CD4-positive, alpha-beta T cell (primary cell): ENCODE results near the gene KIF22. TPM values are rescaled to one million over a fixed set of nuclear protein-coding genes. Genes with fewer than 3 reads are reported as not detected.
A peak's percentile ranks its signal among the peaks of the same experiment; 100 is the strongest.
"Not testable (repeated sequence)": the region's sequence is repeated elsewhere in the genome, so short reads cannot be mapped to it uniquely, and the experiment has no call there.

ENCODE experiments used
- ATAC-seq: fragments of 200-7000 bp; cut with Tn5 transposase; one replicate; pipeline ENCODE4 v1.10.0; 2022; ENCODE audit warnings: mild to moderate bottlenecking; ENCODE audit not compliant: poor library complexity
- CTCF ChIA-PET: fragments of 350-600 bp; sonication (Branson Sonifier 250); formaldehyde crosslinking; loops from one replicate; lab custom pipeline; 2021; ENCODE audit warnings: antibody characterized with exemption, inconsistent platforms; lab: Charles Lee
- POLR2A ChIA-PET: fragments of 350-600 bp; sonication (Branson Sonifier 250); formaldehyde crosslinking; loops from one replicate; lab custom pipeline; 2021; ENCODE audit warnings: antibody characterized with exemption, inconsistent platforms; lab: Charles Lee
- DNase-seq, 14 experiments: peaks; one replicate each; pipeline ENCODE4 v3.0.0-alpha.2; 2013 to 2020; ENCODE audit warnings: mixed read lengths in 2 of 14
- H3K27ac ChIP-seq, 2 donors: one replicate each; pipeline versions ENCODE4 v1.5.1 to v1.7.0; 2013; ENCODE audit warnings: low read length in 2 of 2, low read depth in 1 of 2, mild to moderate bottlenecking in 1 of 2
- H3K27me3 ChIP-seq, 2 experiments: 1 replicate in 1 of 2; 2 replicates in 1 of 2; pipeline versions ENCODE4 v1.6.1 to v1.7.0; 2013; ENCODE audit warnings: low read length in 2 of 2, control low read depth in 1 of 2, mild to moderate bottlenecking in 1 of 2, moderate library complexity in 1 of 2; ENCODE audit not compliant: insufficient read depth in 2 of 2, control insufficient read depth in 1 of 2
- H3K36me3 ChIP-seq: one replicate; pipeline ENCODE4 v1.6.1; 2013; ENCODE audit warnings: low read length, control low read depth; ENCODE audit not compliant: insufficient read depth
- H3K4me1 ChIP-seq: one replicate; pipeline ENCODE4 v1.6.1; 2013; ENCODE audit warnings: low read length, control low read depth; ENCODE audit not compliant: insufficient read depth
- H3K4me3 ChIP-seq: one replicate; pipeline ENCODE4 v1.5.1; 2013; ENCODE audit warnings: mild to moderate bottlenecking, low read length, moderate library complexity
- H3K9me3 ChIP-seq, 2 experiments: 1 replicate in 1 of 2; 2 replicates in 1 of 2; pipeline versions ENCODE4 v1.6.1 to v1.7.0; 2013; ENCODE audit warnings: low read length in 2 of 2, mild to moderate bottlenecking in 2 of 2, control low read depth in 1 of 2, moderate library complexity in 1 of 2; ENCODE audit not compliant: control insufficient read depth in 1 of 2, insufficient read depth in 1 of 2
- H3K27ac Mint-ChIP-seq: one replicate; pipeline ENCODE4 v1.8.0; 2020; ENCODE audit warnings: mixed read lengths
- H3K27me3 Mint-ChIP-seq: one replicate; pipeline ENCODE4 v1.8.0; 2021; ENCODE audit warnings: mixed read lengths
- H3K36me3 Mint-ChIP-seq: one replicate; pipeline ENCODE4 v1.8.0; 2021; ENCODE audit warnings: low read depth, mixed read lengths
- H3K4me1 Mint-ChIP-seq: one replicate; pipeline ENCODE4 v1.8.0; 2021; ENCODE audit warnings: low read depth, mixed read lengths
- H3K4me3 Mint-ChIP-seq: one replicate; pipeline ENCODE4 v1.8.0; 2020; ENCODE audit warnings: mild to moderate bottlenecking, mixed read lengths
- H3K9me3 Mint-ChIP-seq: one replicate; pipeline ENCODE4 v1.8.0; 2020; ENCODE audit warnings: mixed read lengths
- CTCF ChIP-seq: fragments of 200-600 bp; IDR thresholded peaks from one replicate; pipeline ENCODE4 v1.8.0; 2022; ENCODE audit warnings: antibody characterized with exemption, mild to moderate bottlenecking
- intact Hi-C, 2 experiments: fragments of 100-400 bp; cut with DNase I in 1 of 2; cut with micrococcal nuclease in 1 of 2; formaldehyde crosslinking; loops; one replicate each; pipeline versions ENCODE4 v1.15.1 to v1.9.0; 2023 to 2025; cut with DNase I, micrococcal nuclease
- total RNA-seq, 174 experiments: library from RNA in 2 of 174; stranded (reverse) in 2 of 174; gene quantifications; one replicate each; pipeline ENCODE4 v1.2.3 and lab custom pipeline; 2021 to 2026

The KIF22 gene
- total RNA-seq, 2 experiments from 2014 or later = 99.0 to 101 TPM

- peaks cover 49% of the 10 kb centered on the region for H3K4me1 ChIP-seq
- Mint-ChIP-seq H3K9me3 (no peaks in the 10 kb centered on the region), H3K36me3 (no peaks in the 10 kb centered on the region), H3K27ac (peak overlapping the region; percentile 80), H3K4me1 (peaks cover 47% of the 10 kb centered on the region), H3K4me3 (no peak overlapping the region), H3K27me3 (no peaks in the 10 kb centered on the region)
- no peak overlapping the region for H3K27ac ChIP-seq
- H3K36me3 ChIP-seq = no peaks in the 10 kb centered on the region
- DNase-seq (no peak), ATAC-seq (no peak)
- intact Hi-C loops = loop anchor here in 1 of 2 experiments (5.0 kb wide), 1 partner anchor 41 kb away; no protein-coding TSS in a partner anchor
- H3K9me3 ChIP-seq = no peaks in the 10 kb centered on the region
- no peaks in the 10 kb centered on the region for H3K27me3 ChIP-seq
- ChIA-PET POLR2A (interaction anchor here (1.0 to 4.2 kb wide), 3 partner anchors 13 to 56 kb away, joined by 3 to 21 read pairs (median 3); no protein-coding TSS in a partner anchor), CTCF (interaction anchor here (0.6 to 3.2 kb wide), 2 partner anchors 20 to 32 kb away, joined by 3 to 19 read pairs; partner anchors contain the start of gene KIF22)
- no peak for TF ChIP-seq CTCF
- H3K4me3 ChIP-seq = no peak overlapping the region
Measured at GRCh38 chr16:29757950-29758466, 32.5 kb upstream of the KIF22 start.

GRCh38 chr16:29760567-29761279 lies 29.8 kb upstream of the KIF22 start:
- no peak overlapping the region for H3K27ac ChIP-seq
- peaks cover 33% of the 10 kb centered on the region for H3K4me1 ChIP-seq
- POLR2A ChIA-PET = interaction anchor here (1.5 to 1.9 kb wide), 2 partner anchors 14 to 22 kb away, joined by 3 to 4 read pairs; no protein-coding TSS in a partner anchor
- DNase-seq (no peak), ATAC-seq (no peak)
- no peaks in the 10 kb centered on the region for H3K9me3 Mint-ChIP-seq
- no peak overlapping the region for H3K4me3 ChIP-seq
- no peaks in the 10 kb centered on the region for H3K9me3 ChIP-seq
- H3K36me3 ChIP-seq = no peaks in the 10 kb centered on the region
- H3K4me3 Mint-ChIP-seq = no peak overlapping the region
- H3K27ac Mint-ChIP-seq = no peak overlapping the region
- no peak for TF ChIP-seq CTCF
- intact Hi-C loops = no loop called here
- CTCF ChIA-PET = no interaction called here
- peaks cover 38% of the 10 kb centered on the region for H3K4me1 Mint-ChIP-seq
- H3K27me3 ChIP-seq = no peaks in the 10 kb centered on the region
- no peaks in the 10 kb centered on the region for H3K27me3 Mint-ChIP-seq
- H3K36me3 Mint-ChIP-seq = no peaks in the 10 kb centered on the region

- H3K4me3 Mint-ChIP-seq, H3K27ac Mint-ChIP-seq, H3K27me3 ChIP-seq, DNase-seq, H3K9me3 ChIP-seq, H3K36me3 ChIP-seq, intact Hi-C loops, H3K36me3 Mint-ChIP-seq, H3K9me3 Mint-ChIP-seq, ATAC-seq, H3K27ac ChIP-seq, H3K27me3 Mint-ChIP-seq, H3K4me3 ChIP-seq: not testable (repeated sequence)
- ChIA-PET POLR2A (interaction anchor here (0.6 to 1.5 kb wide), 2 partner anchors 23 to 688 kb away, joined by 3 read pairs; no protein-coding TSS in a partner anchor), CTCF (interaction anchor here (0.7 to 0.8 kb wide), 2 partner anchors 29 to 46 kb away, joined by 3 to 4 read pairs; no protein-coding TSS in a partner anchor)
- H3K4me1 ChIP-seq = peaks cover 28% of the 10 kb centered on the region
- peaks cover 34% of the 10 kb centered on the region for H3K4me1 Mint-ChIP-seq
Measured at GRCh38 chr16:29761280-29761651, 29.3 kb upstream of the KIF22 start.
